Measurements from ENCODE around the gene MYO1C. TPM values are rescaled to one million over a fixed set of nuclear protein-coding genes. Genes with fewer than 3 reads are reported as not detected.
A peak's percentile ranks its signal among the peaks of the same experiment; 100 is the strongest.

Gene MYO1C, protein sequence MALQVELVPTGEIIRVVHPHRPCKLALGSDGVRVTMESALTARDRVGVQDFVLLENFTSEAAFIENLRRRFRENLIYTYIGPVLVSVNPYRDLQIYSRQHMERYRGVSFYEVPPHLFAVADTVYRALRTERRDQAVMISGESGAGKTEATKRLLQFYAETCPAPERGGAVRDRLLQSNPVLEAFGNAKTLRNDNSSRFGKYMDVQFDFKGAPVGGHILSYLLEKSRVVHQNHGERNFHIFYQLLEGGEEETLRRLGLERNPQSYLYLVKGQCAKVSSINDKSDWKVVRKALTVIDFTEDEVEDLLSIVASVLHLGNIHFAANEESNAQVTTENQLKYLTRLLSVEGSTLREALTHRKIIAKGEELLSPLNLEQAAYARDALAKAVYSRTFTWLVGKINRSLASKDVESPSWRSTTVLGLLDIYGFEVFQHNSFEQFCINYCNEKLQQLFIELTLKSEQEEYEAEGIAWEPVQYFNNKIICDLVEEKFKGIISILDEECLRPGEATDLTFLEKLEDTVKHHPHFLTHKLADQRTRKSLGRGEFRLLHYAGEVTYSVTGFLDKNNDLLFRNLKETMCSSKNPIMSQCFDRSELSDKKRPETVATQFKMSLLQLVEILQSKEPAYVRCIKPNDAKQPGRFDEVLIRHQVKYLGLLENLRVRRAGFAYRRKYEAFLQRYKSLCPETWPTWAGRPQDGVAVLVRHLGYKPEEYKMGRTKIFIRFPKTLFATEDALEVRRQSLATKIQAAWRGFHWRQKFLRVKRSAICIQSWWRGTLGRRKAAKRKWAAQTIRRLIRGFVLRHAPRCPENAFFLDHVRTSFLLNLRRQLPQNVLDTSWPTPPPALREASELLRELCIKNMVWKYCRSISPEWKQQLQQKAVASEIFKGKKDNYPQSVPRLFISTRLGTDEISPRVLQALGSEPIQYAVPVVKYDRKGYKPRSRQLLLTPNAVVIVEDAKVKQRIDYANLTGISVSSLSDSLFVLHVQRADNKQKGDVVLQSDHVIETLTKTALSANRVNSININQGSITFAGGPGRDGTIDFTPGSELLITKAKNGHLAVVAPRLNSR
- total RNA-seq = 64.4 and 84.0 TPM in 2 replicates
- long read RNA-seq, full-length matches to known transcripts = 15 of 30 reads
- long read RNA-seq, partial matches to known transcripts = 11 of 30 reads
- long read RNA-seq, other reads (novel, unspliced or antisense) = 4 of 30 reads

DNA sequence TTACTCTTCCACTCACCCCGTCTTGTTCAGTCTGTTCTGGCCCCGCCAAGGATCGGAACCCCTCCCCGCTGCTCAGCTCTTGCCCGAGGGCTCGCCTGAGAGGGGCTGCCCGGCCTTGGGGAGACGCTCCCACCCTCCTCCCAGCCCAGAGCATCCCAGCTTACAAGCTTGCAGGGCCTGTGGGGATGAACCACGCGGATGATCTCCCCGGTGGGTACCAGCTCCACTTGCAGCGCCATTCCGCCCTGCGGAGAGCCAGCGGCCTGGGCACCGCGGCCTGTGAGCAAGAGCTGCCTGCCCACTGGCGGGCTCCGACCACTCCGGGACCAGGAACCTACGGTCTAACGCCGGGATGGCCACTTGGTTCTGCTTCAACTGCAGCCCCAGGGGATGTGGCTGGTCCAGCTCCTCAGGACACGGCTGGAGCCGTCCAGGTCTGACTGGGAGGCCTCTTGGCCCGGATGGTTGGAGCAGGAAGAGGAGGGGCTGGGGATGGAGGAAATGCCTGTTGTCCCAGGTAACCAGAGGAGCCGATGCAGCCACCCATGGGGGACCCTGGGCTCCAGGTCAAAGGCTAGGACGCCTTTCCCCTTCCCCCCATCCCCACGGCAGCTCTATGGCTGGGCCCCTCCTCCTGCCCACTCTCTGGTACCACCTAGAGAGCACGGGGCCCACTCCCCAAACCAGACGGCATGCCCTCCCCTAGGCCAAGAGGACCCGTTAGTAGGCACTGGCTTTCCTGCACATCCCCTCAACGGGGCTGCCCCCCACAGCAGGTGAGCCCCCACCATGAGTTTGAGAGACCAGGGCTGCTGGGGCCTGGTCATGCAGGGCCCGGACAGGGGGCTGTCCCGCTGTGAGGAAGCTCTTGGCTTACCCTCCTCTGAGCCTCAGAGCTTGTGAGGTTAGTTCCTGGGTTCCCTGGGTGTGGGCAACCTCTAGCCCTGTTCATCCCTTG is at the start of gene MYO1C:
Gene MYO1C, minus strand, starts transcription at position 438 of the 958 bp plus-strand sequence. Its CDS starts 199 bp downstream, at position 239.
- no peak for TF ChIP-seq CTCF (IDR thresholded peaks at IDR 0.05; ENCODE audit: unreplicated experiment)
- peaks cover 7% of the 10 kb centered on the region for H3K4me1 Mint-ChIP-seq (ENCODE audit: low read depth)
- H3K27me3 Mint-ChIP-seq = peaks cover 10% of the 10 kb centered on the region
- no peaks in the 10 kb centered on the region for H3K36me3 Mint-ChIP-seq (ENCODE audit: insufficient read depth)
- H3K9me3 Mint-ChIP-seq (ENCODE audit: low read depth) = no peaks in the 10 kb centered on the region
- DNase-seq (ENCODE audit: low spot score, unreplicated experiment) = no peak
- peak within 1 kb of the TSS; percentile 89 for H3K27ac Mint-ChIP-seq
- peak within 1 kb of the TSS; percentile 83 for H3K4me3 Mint-ChIP-seq (ENCODE audit: low read depth)

GRCh38 chr17:1541367-1541904 is 49.0 kb upstream of the MYO1C start:
- H3K9me3 Mint-ChIP-seq (ENCODE audit: low read depth) = no peaks in the 10 kb centered on the region
- H3K4me3 Mint-ChIP-seq (ENCODE audit: low read depth) = no peak overlapping the region
- no peak overlapping the region for H3K27ac Mint-ChIP-seq
- no peak for DNase-seq (ENCODE audit: low spot score, unreplicated experiment)
- no peaks in the 10 kb centered on the region for H3K4me1 Mint-ChIP-seq (ENCODE audit: low read depth)
- peaks cover 11% of the 10 kb centered on the region for H3K36me3 Mint-ChIP-seq (ENCODE audit: insufficient read depth)
- no peak for TF ChIP-seq CTCF (IDR thresholded peaks at IDR 0.05; ENCODE audit: unreplicated experiment)
- no peaks in the 10 kb centered on the region for H3K27me3 Mint-ChIP-seq

DNA sequence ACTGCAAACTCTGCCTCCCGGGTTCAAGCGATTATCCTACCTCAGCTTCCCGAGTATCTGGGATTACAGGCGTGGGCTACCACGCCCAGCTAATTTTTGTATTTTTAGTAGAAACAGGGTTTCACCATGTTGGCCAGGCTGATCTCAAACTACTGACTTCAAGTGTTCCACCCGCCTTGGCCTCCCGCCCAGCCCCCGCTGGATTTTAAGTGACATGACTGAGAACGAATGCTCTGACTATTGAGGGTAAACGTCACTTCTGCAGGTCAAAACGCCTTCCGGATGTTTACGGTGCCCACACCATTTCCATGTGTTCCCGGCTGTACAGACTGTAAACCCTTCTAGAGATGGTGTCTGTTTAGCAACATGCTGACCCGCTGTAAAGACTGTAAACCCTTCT is 47.3 kb upstream of the MYO1C start:
- no peaks in the 10 kb centered on the region for H3K27me3 Mint-ChIP-seq
- no peaks in the 10 kb centered on the region for H3K9me3 Mint-ChIP-seq (ENCODE audit: low read depth)
- peaks cover 10% of the 10 kb centered on the region for H3K36me3 Mint-ChIP-seq (ENCODE audit: insufficient read depth)
- H3K27ac Mint-ChIP-seq = no peak overlapping the region
- TF ChIP-seq CTCF (IDR thresholded peaks at IDR 0.05; ENCODE audit: unreplicated experiment) = no peak
- no peak overlapping the region for H3K4me3 Mint-ChIP-seq (ENCODE audit: low read depth)
- DNase-seq (ENCODE audit: low spot score, unreplicated experiment) = no peak
- no peaks in the 10 kb centered on the region for H3K4me1 Mint-ChIP-seq (ENCODE audit: low read depth)

DNA sequence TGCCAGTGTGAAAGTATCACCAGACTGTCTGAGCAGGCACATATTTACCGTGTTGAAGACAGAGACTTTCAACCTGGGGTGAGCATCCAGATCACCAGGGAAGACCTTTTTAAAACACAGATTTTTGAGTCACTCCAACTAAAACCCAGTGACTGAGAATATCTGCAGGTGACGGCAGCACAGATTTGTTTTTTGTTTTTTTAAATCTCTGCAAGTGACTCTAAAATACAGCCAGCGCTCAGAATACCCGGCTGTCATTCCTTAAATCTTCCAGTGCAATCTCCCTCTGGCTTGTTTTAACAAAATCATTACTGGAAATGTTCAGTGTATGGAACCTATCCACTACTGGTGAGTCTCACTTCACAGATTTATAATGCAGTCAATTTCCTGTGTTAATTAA is 43.3 kb upstream of the MYO1C start:
- no peak overlapping the region for H3K27ac Mint-ChIP-seq
- no peak for TF ChIP-seq CTCF (IDR thresholded peaks at IDR 0.05; ENCODE audit: unreplicated experiment)
- H3K4me1 Mint-ChIP-seq (ENCODE audit: low read depth) = no peaks in the 10 kb centered on the region
- H3K36me3 Mint-ChIP-seq (ENCODE audit: insufficient read depth) = peaks cover 9% of the 10 kb centered on the region
- no peaks in the 10 kb centered on the region for H3K9me3 Mint-ChIP-seq (ENCODE audit: low read depth)
- H3K27me3 Mint-ChIP-seq = no peaks in the 10 kb centered on the region
- DNase-seq (ENCODE audit: low spot score, unreplicated experiment) = no peak
- H3K4me3 Mint-ChIP-seq (ENCODE audit: low read depth) = no peak overlapping the region
